ENCODE data around the gene TMEM144.
"Not testable (repeated sequence)": the region's sequence is repeated elsewhere in the genome, so short reads cannot be mapped to it uniquely, and the experiment has no call there.

Gene TMEM144

GRCh38 chr4:158238575-158238974 is 28.3 kb downstream of the TMEM144 start:
- no peak for ATAC-seq

- no peak for ATAC-seq
Measured at GRCh38 chr4:158239196-158239595, 28.9 kb downstream of the TMEM144 start.

GRCh38 chr4:158243071-158243470 is 32.8 kb downstream of the TMEM144 start:
- no peak for ATAC-seq

GRCh38 chr4:158250321-158250720 is 40.0 kb downstream of the TMEM144 start:
- no peak for ATAC-seq

- ATAC-seq, result peak in 1 of 2 donors; percentile 51
Measured at GRCh38 chr4:158253350-158253980, 43.2 kb downstream of the TMEM144 start.

GRCh38 chr4:158254292-158254691 is 44.0 kb downstream of the TMEM144 start:
- ATAC-seq, result no peak

- ATAC-seq, result no peak
Measured at GRCh38 chr4:158255727-158256324, 45.5 kb downstream of the TMEM144 start.

GRCh38 chr4:158259955-158260575 is 49.8 kb downstream of the TMEM144 start:
- no peak for ATAC-seq

GRCh38 chr4:158261480-158261879 is 51.2 kb downstream of the TMEM144 start:
- ATAC-seq, result no peak

GRCh38 chr4:158268553-158268952 is 58.3 kb downstream of the TMEM144 start:
- no peak for ATAC-seq

GRCh38 chr4:158274636-158275035 is 64.3 kb downstream of the TMEM144 start:
- no peak for ATAC-seq

- ATAC-seq, result no peak
Measured at GRCh38 chr4:158277558-158277957, 67.3 kb downstream of the TMEM144 start.

- ATAC-seq, result not testable (repeated sequence)
Measured at GRCh38 chr4:158279052-158279451, 68.8 kb downstream of the TMEM144 start.

- no peak for ATAC-seq
Measured at GRCh38 chr4:158280856-158281255, 70.6 kb downstream of the TMEM144 start.

- no peak for ATAC-seq
Measured at GRCh38 chr4:158282252-158282651, 72.0 kb downstream of the TMEM144 start.

- ATAC-seq, result no peak
Measured at GRCh38 chr4:158285429-158286216, 75.3 kb downstream of the TMEM144 start.

GRCh38 chr4:158290912-158291311 is 80.6 kb downstream of the TMEM144 start:
- ATAC-seq, result no peak

GRCh38 chr4:158291334-158292055 is 81.2 kb downstream of the TMEM144 start:
- no peak for ATAC-seq

- ATAC-seq, result no peak
Measured at GRCh38 chr4:158292156-158292555, 81.9 kb downstream of the TMEM144 start.

- no peak for ATAC-seq
Measured at GRCh38 chr4:158295053-158295452, 84.8 kb downstream of the TMEM144 start.

- no peak for ATAC-seq
Measured at GRCh38 chr4:158297866-158298265, 87.6 kb downstream of the TMEM144 start.

- ATAC-seq, result no peak
Measured at GRCh38 chr4:158299459-158300007, 89.2 kb downstream of the TMEM144 start.
